Ovary (tissue), 9 donors: ENCODE results near the gene SEPTIN7. TPM values are rescaled to one million over a fixed set of nuclear protein-coding genes. Genes with fewer than 3 reads are reported as not detected.

ENCODE experiments used
- DNase-seq, 5 donors: peaks; one replicate each; pipeline ENCODE4 v3.0.0-alpha.2; 2019 to 2020
- H3K27ac ChIP-seq, 2 donors: fragments of 200-600 bp; one replicate each; pipeline versions ENCODE4 v1.5.1 to v1.8.0; 2019 to 2022
- H3K27me3 ChIP-seq: fragments of 200-600 bp; one replicate; pipeline ENCODE4 v1.8.0; 2022
- H3K36me3 ChIP-seq: fragments of 200-600 bp; sonication (generic); one replicate; pipeline ENCODE4 v1.5.1; 2019
- H3K4me1 ChIP-seq: one replicate; pipeline ENCODE4 v1.8.1; 2013; ENCODE audit warnings: mild to moderate bottlenecking, moderate library complexity; ENCODE audit not compliant: insufficient read depth
- H3K4me3 ChIP-seq: fragments of 200-600 bp; sonication (generic); one replicate; pipeline ENCODE4 v1.5.1; 2017
- H3K9me3 ChIP-seq, 2 donors: fragments of 200-600 bp in 1 of 2; sonication (generic) in 1 of 2; one replicate each; pipeline versions ENCODE4 v1.5.1 to v1.8.1; 2013 to 2019; ENCODE audit warnings: mild to moderate bottlenecking in 1 of 2, moderate library complexity in 1 of 2
- CTCF ChIP-seq, 3 donors: fragments of 450-650 bp in 2 of 3; fragments of 200-600 bp in 1 of 3; IDR thresholded peaks; one replicate each; pipeline versions ENCODE4 v1.5.1 to v1.8.0; 2016 to 2022; ENCODE audit warnings: antibody characterized with exemption in 3 of 3, mild to moderate bottlenecking in 1 of 3
- EP300 ChIP-seq: sonication (generic); formaldehyde crosslinking; IDR thresholded peaks from one replicate; pipeline ENCODE4 v1.6.1; 2017; ENCODE audit warnings: antibody characterized with exemption
- POLR2A ChIP-seq: fragments of 450-650 bp; IDR thresholded peaks from one replicate; pipeline ENCODE4 v1.6.1; 2017; ENCODE audit warnings: antibody characterized with exemption, mild to moderate bottlenecking, moderate library complexity
- WGBS, 3 donors: extraction: QIAGEN DNeasy Blood & Tissue Kit in 1 of 3; methylation state at CpG; one replicate each; pipeline versions ENCODE4 v1.1.5 to v1.1.7; 2013 to 2017; 5-methylcytosine and 5-hydroxymethylcytosine counted together
- intact Hi-C, 4 donors: fragments of 100-400 bp; cut with DNase I; formaldehyde crosslinking; loops; one replicate each; pipeline versions ENCODE4 v1.11.0 to v1.15.1; 2022 to 2023
- polyA plus RNA-seq, 2 donors: library from polyadenylated mRNA; stranded (reverse); fragments of 200-250 nt in 1 of 2; fragments of 350-450 nt in 1 of 2; fragmentation: Illumina TruSeq in 1 of 2; extraction: RNeasy Lipid Tissue Mini Kit (QIAGEN cat#74804) in 1 of 2; gene quantifications; one replicate each; pipeline ENCODE4 v1.2.3, GENCODE V29; 2013 to 2014
- total RNA-seq, 7 donors: library from RNA; depleted of rRNA in 2 of 7; stranded (reverse); fragments of >200 nt in 2 of 7; fragmentation: NEBNext Ultra II Directional in 3 of 7; extraction: Animal tissue kit (Norgen Biotek cat#: 25700) in 3 of 7; gene quantifications; one replicate each; pipeline versions ENCODE4 v1.1.0 to v1.2.4, GENCODE V29; 2016 to 2023
- donor health status: DM: no; HTN: no; CAD: no; lungs with moderate emphysema.
- donor health status: DM: no; HTN: no; CAD: no.
- donor health status: Bipolar disorder and iron deficiency.
- donor health status: DM: yes; HTN: yes; CAD: no.
- donor health status: DM: no; HTN: no; CAD: no.
- donor health status: DM: yes; HTN: yes; CAD: no.

SEPTIN7 gene
- total and polyA plus RNA-seq, 9 donors, result 141 to 356 (median 234) TPM

GRCh38 chr7:35817181-35817580, 16.3 kb downstream of the SEPTIN7 start:
- TF ChIP-seq CTCF (IDR thresholded peaks at IDR 0.05), result no peak
- no peak for TF ChIP-seq POLR2A
- no peak for TF ChIP-seq EP300
- intact Hi-C loops, result no loop called here
- Histone ChIP-seq H3K4me3 (no peak overlapping the region), H3K27ac (no peak overlapping the region), H3K27me3 (no peaks in the 10 kb centered on the region), H3K9me3 (no peaks in the 10 kb centered on the region), H3K4me1 (no peaks in the 10 kb centered on the region), H3K36me3 (no peaks in the 10 kb centered on the region)
- WGBS, 3 donors, result 86 to 90% (median 86%) methylated on average over 2 of the region's 2 CpGs
- no peak for DNase-seq

GRCh38 chr7:35817930-35818329, 17.1 kb downstream of the SEPTIN7 start:
- Histone ChIP-seq H3K4me3 (no peak overlapping the region), H3K4me1 (no peaks in the 10 kb centered on the region), H3K27me3 (no peaks in the 10 kb centered on the region), H3K9me3 (no peaks in the 10 kb centered on the region), H3K27ac (no peak overlapping the region), H3K36me3 (no peaks in the 10 kb centered on the region)
- no peak for DNase-seq
- intact Hi-C loops, result no loop called here
- TF ChIP-seq POLR2A (no peak), EP300 (no peak), CTCF (IDR thresholded peaks at IDR 0.05) (no peak)
- 96 to 99% (median 97%) methylated on average over 2 of the region's 2 CpGs for WGBS, 3 donors

- no peak overlapping the region for H3K27ac ChIP-seq
- H3K4me3 ChIP-seq, result no peak overlapping the region
- no peaks in the 10 kb centered on the region for H3K27me3 ChIP-seq
- intact Hi-C loops, result no loop called here
- TF ChIP-seq EP300, result no peak
- no peak for TF ChIP-seq CTCF (IDR thresholded peaks at IDR 0.05)
- TF ChIP-seq POLR2A, result no peak
- H3K36me3 ChIP-seq, result no peaks in the 10 kb centered on the region
- DNase-seq, result no peak
- H3K4me1 ChIP-seq, result peaks cover 2% of the 10 kb centered on the region
- H3K9me3 ChIP-seq, result no peaks in the 10 kb centered on the region
These were observed 17.7 kb downstream of the SEPTIN7 start for GRCh38 chr7:35818513-35818912.

- TF ChIP-seq EP300, result no peak
- no peak for TF ChIP-seq POLR2A
- TF ChIP-seq CTCF (IDR thresholded peaks at IDR 0.05), result no peak
- H3K27me3 ChIP-seq, result no peaks in the 10 kb centered on the region
These were observed 18.5 kb downstream of the SEPTIN7 start for GRCh38 chr7:35819310-35819709.

More at GRCh38 chr7:35819310-35819709, 18.5 kb downstream of the SEPTIN7 start:
- H3K9me3 ChIP-seq, result no peaks in the 10 kb centered on the region
- no peak for DNase-seq
- H3K36me3 ChIP-seq, result no peaks in the 10 kb centered on the region
- intact Hi-C loops, result no loop called here
- 61 to 66% (median 63%) methylated on average over 3 of the region's 3 CpGs for WGBS, 3 donors
- H3K27ac ChIP-seq, result no peak overlapping the region
- peaks cover 2% of the 10 kb centered on the region for H3K4me1 ChIP-seq
- no peak overlapping the region for H3K4me3 ChIP-seq
